Esophagus muscularis mucosa (tissue), 4 donors: ENCODE measurements around the gene MS4A6A.

Source experiments
- EP300 ChIP-seq: sonication (generic); formaldehyde crosslinking; IDR thresholded peaks from one replicate; pipeline ENCODE4 v1.6.1; 2017; ENCODE audit warnings: antibody characterized with exemption
- POLR2A ChIP-seq: fragments of 450-650 bp; IDR thresholded peaks from one replicate; pipeline ENCODE4 v1.6.1; 2017; ENCODE audit warnings: antibody characterized with exemption, moderate library complexity, mild to moderate bottlenecking, low read depth
- TF ChIP-seq, protein P1 (sequence below), 3 experiments: fragments of 200-600 bp in 2 of 3; fragments of 450-650 bp in 1 of 3; sonication (generic) in 2 of 3; IDR thresholded peaks; one replicate each; pipeline ENCODE4 v1.5.1; 2017 to 2019; ENCODE audit warnings: antibody characterized with exemption in 3 of 3, mild to moderate bottlenecking in 2 of 3, moderate library complexity in 1 of 3

DNA sequence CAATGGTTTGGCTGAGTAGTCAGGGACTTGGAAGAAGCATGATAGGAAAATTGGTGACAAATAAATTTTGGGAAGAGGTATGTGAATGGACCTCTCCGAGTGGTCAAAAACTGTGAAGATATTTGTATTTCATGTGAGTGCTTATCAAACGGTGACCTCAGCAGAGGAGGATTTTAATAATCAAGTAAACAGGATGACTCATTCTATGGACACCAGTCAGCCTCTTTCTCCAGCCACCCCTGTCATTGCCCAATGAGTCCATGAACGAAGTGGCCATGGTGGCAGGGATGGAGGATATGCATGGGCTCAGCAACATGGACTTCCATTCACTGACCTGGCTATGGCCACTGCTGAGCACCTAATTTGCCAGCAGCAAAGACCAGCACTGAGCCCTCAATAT is 38.8 kb upstream of the MS4A6A start:
- TF ChIP-seq, protein P1, sequence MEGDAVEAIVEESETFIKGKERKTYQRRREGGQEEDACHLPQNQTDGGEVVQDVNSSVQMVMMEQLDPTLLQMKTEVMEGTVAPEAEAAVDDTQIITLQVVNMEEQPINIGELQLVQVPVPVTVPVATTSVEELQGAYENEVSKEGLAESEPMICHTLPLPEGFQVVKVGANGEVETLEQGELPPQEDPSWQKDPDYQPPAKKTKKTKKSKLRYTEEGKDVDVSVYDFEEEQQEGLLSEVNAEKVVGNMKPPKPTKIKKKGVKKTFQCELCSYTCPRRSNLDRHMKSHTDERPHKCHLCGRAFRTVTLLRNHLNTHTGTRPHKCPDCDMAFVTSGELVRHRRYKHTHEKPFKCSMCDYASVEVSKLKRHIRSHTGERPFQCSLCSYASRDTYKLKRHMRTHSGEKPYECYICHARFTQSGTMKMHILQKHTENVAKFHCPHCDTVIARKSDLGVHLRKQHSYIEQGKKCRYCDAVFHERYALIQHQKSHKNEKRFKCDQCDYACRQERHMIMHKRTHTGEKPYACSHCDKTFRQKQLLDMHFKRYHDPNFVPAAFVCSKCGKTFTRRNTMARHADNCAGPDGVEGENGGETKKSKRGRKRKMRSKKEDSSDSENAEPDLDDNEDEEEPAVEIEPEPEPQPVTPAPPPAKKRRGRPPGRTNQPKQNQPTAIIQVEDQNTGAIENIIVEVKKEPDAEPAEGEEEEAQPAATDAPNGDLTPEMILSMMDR (IDR thresholded peaks at IDR 0.05) = no peak
- TF ChIP-seq EP300 (no peak), POLR2A (no peak)
